H1 (cell line): Measurements from ENCODE around the gene ALDH3A1. TPM values are rescaled to one million over a fixed set of nuclear protein-coding genes. Genes with fewer than 3 reads are reported as not detected.

Experiments
- CTCF ChIA-PET: fragments of 300-600 bp; sonication (Branson Sonifier 250); formaldehyde crosslinking; loops from one replicate; lab custom pipeline; 2021; ENCODE audit not compliant: partially characterized antibody; lab: Charles Lee
- POLR2A ChIA-PET: fragments of 300-600 bp; sonication (Branson Sonifier 250); formaldehyde crosslinking; loops from one replicate; lab custom pipeline; 2021; ENCODE audit warnings: inconsistent platforms; ENCODE audit not compliant: partially characterized antibody; lab: Charles Lee
- DNase-seq, 2 experiments: peaks; one replicate each; pipeline versions ENCODE4 v3.0.0 to v3.0.0-alpha.2; 2010 to 2022; ENCODE audit warnings: low spot score in 2 of 2, low read depth in 1 of 2, mixed read lengths in 1 of 2
- FAIRE-seq: peaks from 2 replicates; lab custom pipeline; 2011; peaks lifted over from hg19 to GRCh38; lab: Jason Lieb, UNC
- H2AFZ ChIP-seq: 2 replicates; pipeline ENCODE4 v1.8.1; 2012; ENCODE audit warnings: low read length, inconsistent platforms
- H2AK5ac ChIP-seq: 2 replicates; pipeline ENCODE4 v1.6.1; 2013; ENCODE audit warnings: low read depth, low read length
- H2BK120ac ChIP-seq: replicated peaks from 2 replicates; pipeline ENCODE3; 2013; ENCODE audit warnings: low read depth, low read length, inconsistent platforms
- H2BK12ac ChIP-seq: 2 replicates; pipeline ENCODE4 v1.6.1; 2013; ENCODE audit warnings: low read depth, low read length
- H2BK15ac ChIP-seq: 2 replicates; pipeline ENCODE4 v1.6.1; 2013; ENCODE audit warnings: low read length
- H2BK20ac ChIP-seq: 2 replicates; pipeline ENCODE4 v1.6.1; 2013; ENCODE audit warnings: low read length
- H2BK5ac ChIP-seq: 2 replicates; pipeline ENCODE4 v1.6.1; 2013; ENCODE audit warnings: low read depth, low read length
- H3K14ac ChIP-seq: 2 replicates; pipeline ENCODE4 v1.6.1; 2013; ENCODE audit warnings: inconsistent platforms; ENCODE audit not compliant: insufficient read length
- H3K18ac ChIP-seq: 2 replicates; pipeline ENCODE4 v1.6.1; 2013; ENCODE audit warnings: low read length; ENCODE audit errors: extremely low read depth
- H3K23ac ChIP-seq: 2 replicates; pipeline ENCODE4 v1.6.1; 2013; ENCODE audit warnings: inconsistent platforms; ENCODE audit not compliant: insufficient read length
- H3K23me2 ChIP-seq: 2 replicates; pipeline ENCODE4 v1.6.1; 2013; ENCODE audit warnings: low read depth, low read length
- H3K27ac ChIP-seq: 2 replicates; pipeline ENCODE4 v1.6.1; 2011; ENCODE audit warnings: low read depth, low read length, inconsistent platforms
- H3K27me3 ChIP-seq, 4 experiments: replicated peaks in 1 of 4; 1 replicate in 1 of 4; 2 replicates in 3 of 4; pipeline versions ENCODE4 v1.6.1 to v1.8.1; 2011 to 2013; ENCODE audit warnings: low read length in 3 of 4, mild to moderate bottlenecking in 3 of 4, inconsistent platforms in 2 of 4, mixed read lengths in 2 of 4, moderate library complexity in 1 of 4; ENCODE audit not compliant: control insufficient read depth in 3 of 4, insufficient read depth in 3 of 4; ENCODE audit errors: extremely low read depth in 1 of 4
- H3K36me3 ChIP-seq, 4 experiments: 2 replicates each; pipeline versions ENCODE4 v1.6.1 to v1.8.1; 2011 to 2013; ENCODE audit warnings: mild to moderate bottlenecking in 4 of 4, low read length in 3 of 4, moderate library complexity in 2 of 4, control low read depth in 1 of 4, inconsistent platforms in 1 of 4; ENCODE audit not compliant: insufficient read depth in 4 of 4, control insufficient read depth in 2 of 4
- H3K4ac ChIP-seq: replicated peaks from 2 replicates; pipeline ENCODE3; 2013; ENCODE audit warnings: low read length, low read depth, mixed read lengths, inconsistent platforms; ENCODE audit not compliant: insufficient read length
- H3K4me1 ChIP-seq, 4 experiments: replicated peaks in 1 of 4; 1 replicate in 1 of 4; 2 replicates in 3 of 4; pipeline versions ENCODE4 v1.6.1 to v1.8.1; 2011 to 2013; ENCODE audit warnings: low read length in 3 of 4, inconsistent platforms in 2 of 4, mixed read lengths in 1 of 4; ENCODE audit not compliant: insufficient read depth in 4 of 4, control insufficient read depth in 3 of 4
- H3K4me2 ChIP-seq, 2 experiments: 2 replicates each; pipeline versions ENCODE4 v1.6.1 to v1.8.1; 2011 to 2013; ENCODE audit warnings: low read depth in 2 of 2, low read length in 2 of 2, control low read depth in 1 of 2, inconsistent platforms in 1 of 2, mild to moderate bottlenecking in 1 of 2; ENCODE audit not compliant: insufficient read depth in 1 of 2
- H3K4me3 ChIP-seq, 4 experiments: fragments of 200-600, 300-600 bp in 1 of 4; sonication (generic), shearing (Covaris generic), sonication (Bioruptor Twin) in 1 of 4; 2 replicates each; pipeline versions ENCODE4 v1.5.1 to v1.8.1; 2011 to 2016; ENCODE audit warnings: low read length in 4 of 4, low read depth in 3 of 4, control low read depth in 2 of 4, inconsistent platforms in 2 of 4, mild to moderate bottlenecking in 2 of 4, mixed read lengths in 1 of 4, moderate library complexity in 1 of 4; ENCODE audit not compliant: insufficient read depth in 2 of 4; ENCODE audit errors: extremely low read depth in 1 of 4
- H3K56ac ChIP-seq: replicated peaks from 2 replicates; pipeline ENCODE3; 2013; ENCODE audit warnings: low read depth, mild to moderate bottlenecking, mixed read lengths, low read length, inconsistent platforms; ENCODE audit not compliant: insufficient read length
- H3K79me1 ChIP-seq: 2 replicates; pipeline ENCODE4 v1.6.1; 2013; ENCODE audit warnings: low read depth, low read length, control low read depth
- H3K79me2 ChIP-seq, 2 experiments: 2 replicates each; pipeline versions ENCODE4 v1.6.1 to v1.8.1; 2012 to 2013; ENCODE audit warnings: low read length in 2 of 2, mild to moderate bottlenecking in 2 of 2, inconsistent platforms in 1 of 2; ENCODE audit not compliant: insufficient read depth in 2 of 2, control insufficient read depth in 1 of 2
- H3K9ac ChIP-seq, 4 experiments: replicated peaks in 1 of 4; 1 replicate in 1 of 4; 2 replicates in 3 of 4; pipeline versions ENCODE4 v1.6.1 to v1.8.1; 2011 to 2013; ENCODE audit warnings: low read depth in 3 of 4, low read length in 3 of 4, control low read depth in 2 of 4, mild to moderate bottlenecking in 2 of 4, moderate library complexity in 2 of 4, inconsistent platforms in 1 of 4; ENCODE audit errors: extremely low read depth in 1 of 4
- H3K9me3 ChIP-seq, 2 experiments: 2 replicates each; pipeline versions ENCODE4 v1.6.1 to v1.8.1; 2012 to 2013; ENCODE audit warnings: mild to moderate bottlenecking in 2 of 2, moderate library complexity in 2 of 2, control low read depth in 1 of 2, inconsistent platforms in 1 of 2, low read depth in 1 of 2, low read length in 1 of 2, mixed read lengths in 1 of 2; ENCODE audit not compliant: insufficient read depth in 2 of 2
- H4K20me1 ChIP-seq, 2 experiments: replicated peaks in 1 of 2; 2 replicates each; pipeline versions ENCODE3 to v1.8.1; 2011 to 2013; ENCODE audit warnings: inconsistent platforms in 2 of 2, low read length in 2 of 2, mild to moderate bottlenecking in 1 of 2; ENCODE audit not compliant: insufficient read depth in 2 of 2, control insufficient read depth in 1 of 2
- H4K5ac ChIP-seq: 2 replicates; pipeline ENCODE4 v1.6.1; 2013; ENCODE audit warnings: low read length, low read depth, mixed read lengths, inconsistent platforms; ENCODE audit not compliant: insufficient read length
- H4K8ac ChIP-seq: 2 replicates; pipeline ENCODE4 v1.8.0; 2013; ENCODE audit warnings: mild to moderate bottlenecking, moderate library complexity, low read length, inconsistent platforms; ENCODE audit not compliant: insufficient read depth; ENCODE audit errors: extremely low read depth
- H4K91ac ChIP-seq: replicated peaks from 2 replicates; pipeline ENCODE3; 2013; ENCODE audit warnings: low read length, mixed read lengths, inconsistent platforms; ENCODE audit not compliant: insufficient read length
- CTBP2 ChIP-seq: IDR thresholded peaks from 2 replicates; pipeline ENCODE4 v1.7.0; 2011; ENCODE audit warnings: borderline replicate concordance, mild to moderate bottlenecking, moderate library complexity, mixed read lengths, low read length; ENCODE audit not compliant: insufficient read depth, insufficient read length
- GABPA ChIP-seq: IDR thresholded peaks from 2 replicates; pipeline ENCODE4 v1.6.1; 2011; ENCODE audit warnings: mild to moderate bottlenecking, low read length, moderate library complexity, borderline replicate concordance; ENCODE audit not compliant: insufficient read depth
- RXRA ChIP-seq: IDR thresholded peaks from 2 replicates; pipeline ENCODE4 v1.6.1; 2011; ENCODE audit warnings: low read depth, mild to moderate bottlenecking, low read length, moderate library complexity; ENCODE audit not compliant: insufficient read depth
- SP1 ChIP-seq: IDR thresholded peaks from 2 replicates; pipeline ENCODE4 v1.6.1; 2011; ENCODE audit warnings: low read depth, low read length
- SP4 ChIP-seq: IDR thresholded peaks from 2 replicates; pipeline ENCODE4 v1.6.1; 2012; ENCODE audit warnings: low read length, inconsistent platforms
- SUZ12 ChIP-seq: fragments of 200-600 bp; sonication (generic); IDR thresholded peaks from 2 replicates; pipeline ENCODE4 v1.6.1; 2012; ENCODE audit warnings: mild to moderate bottlenecking, inconsistent platforms, low read length, moderate library complexity, mixed read lengths
- WGBS, 2 experiments: shearing (Covaris generic) in 1 of 2; methylation state at CpG; one replicate each; pipeline versions ENCODE4 v1.1.6 to v1.1.7; 2013 to 2015; ENCODE audit warnings: low lambda C conversion rate in 2 of 2, mixed read lengths in 2 of 2, inconsistent platforms in 1 of 2, low coverage in 1 of 2, missing lambda C conversion rate in 1 of 2; ENCODE audit not compliant: insufficient replicate concordance in 2 of 2, insufficient coverage in 1 of 2, insufficient read length in 1 of 2; ENCODE audit errors: extremely low coverage in 1 of 2, missing lambda C conversion rate in 1 of 2; 5-methylcytosine and 5-hydroxymethylcytosine counted together
- polyA plus RNA-seq, 7 experiments: library from polyadenylated mRNA; depleted of rRNA in 3 of 7; stranded (reverse) in 5 of 7; unstranded in 2 of 7; fragments of >200 nt in 5 of 7; fragments of 200-250 nt in 2 of 7; gene quantifications; 1 replicate in 5 of 7; 2 replicates in 1 of 7; 4 replicates in 1 of 7; pipeline versions ENCODE4 v1.2.1 to v1.2.3, GENCODE V29; 2011 to 2013; ENCODE audit warnings: missing spikeins in 2 of 7, mixed read lengths in 2 of 7
- total RNA-seq: library from RNA; stranded (reverse); fragmentation: NEBNext Ultra II Directional; extraction: Animal tissue kit (Norgen Biotek cat#: 25700); gene quantifications from 2 replicates; pipeline ENCODE4 v1.2.1, GENCODE V29; 2021

Gene ALDH3A1
- total and polyA plus RNA-seq, 2 of the 8 experiments (the other 6 are each of a cell fraction or from before 2014, with no cell fraction given), result 0.37 to 1.4 TPM

DNA sequence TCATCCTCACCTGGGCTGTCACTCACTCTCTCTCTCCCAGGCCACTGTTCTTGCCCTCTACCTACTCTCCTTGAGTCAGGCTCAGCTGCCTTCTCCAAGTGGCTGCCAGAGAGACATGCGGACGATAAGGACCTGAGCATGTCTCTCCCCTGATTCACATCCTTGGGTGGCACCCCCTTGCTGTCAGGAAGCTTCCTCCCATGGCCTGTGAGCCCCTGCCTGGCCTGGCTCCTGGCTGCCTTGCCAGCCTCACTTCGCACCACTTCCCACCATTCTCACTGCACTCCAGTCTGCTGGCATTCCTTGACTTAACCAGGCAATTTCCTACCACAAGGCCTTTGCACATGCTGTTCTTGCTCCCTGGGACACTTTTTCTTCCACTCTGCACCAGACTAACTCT lies 2.7 kb upstream of the ALDH3A1 start:
- H3K27ac ChIP-seq, result no peak overlapping the region
- no peak overlapping the region for H2BK20ac ChIP-seq
- H2BK12ac ChIP-seq, result no peak overlapping the region
- FAIRE-seq, result no peak
- H2AFZ ChIP-seq, result no peak overlapping the region
- H4K91ac ChIP-seq, result no peak overlapping the region
- TF ChIP-seq SP1, result no peak
- TF ChIP-seq CTBP2, result no peak
- TF ChIP-seq GABPA, result no peak
- no peak for TF ChIP-seq RXRA
- no peak for TF ChIP-seq SUZ12
- no peak for TF ChIP-seq SP4
- no peak overlapping the region for H3K4me2 ChIP-seq
- ChIA-PET POLR2A (no interaction called here), CTCF (interaction anchor here (1.1 to 3.3 kb wide), 5 partner anchors 10 to 242 kb away, joined by 3 to 14 read pairs (median 4); no protein-coding TSS in a partner anchor)
- H2BK5ac ChIP-seq, result no peak overlapping the region
- no peaks in the 10 kb centered on the region for H4K20me1 ChIP-seq
- H3K23me2 ChIP-seq, result peaks cover 2% of the 10 kb centered on the region; the same call in 1 of the 2 replicates
- H3K4me3 ChIP-seq, result no peak overlapping the region
- H3K4me1 ChIP-seq, result no peaks in the 10 kb centered on the region; a peak in 3 of 7 replicates
- no peak overlapping the region for H4K8ac ChIP-seq
- H3K4ac ChIP-seq, result no peak overlapping the region
- DNase-seq, result no peak
- H2BK15ac ChIP-seq, result no peak overlapping the region
- no peaks in the 10 kb centered on the region for H3K79me2 ChIP-seq
- H3K14ac ChIP-seq, result no peak overlapping the region
- 87% methylated on average over 3 of the region's 3 CpGs; no CpG with 5 or more reads in 1 of the 2 experiments for WGBS, 2 experiments
- no peaks in the 10 kb centered on the region for H3K36me3 ChIP-seq
- H2BK120ac ChIP-seq, result no peak overlapping the region
- no peak overlapping the region for H3K23ac ChIP-seq
- H3K9ac ChIP-seq, result no peak overlapping the region
- no peak overlapping the region for H3K56ac ChIP-seq
- H3K9me3 ChIP-seq, result no peaks in the 10 kb centered on the region
- no peak overlapping the region for H3K18ac ChIP-seq
- H2AK5ac ChIP-seq, result 0 out of 2 replicates have a peak overlapping the region, but pooled peaks have one; percentile 39
- no peak overlapping the region for H4K5ac ChIP-seq
- H3K79me1 ChIP-seq, result no peaks in the 10 kb centered on the region
- peaks cover 0 to under 1% (median 0%) of the 10 kb centered on the region in 4 experiments; a peak in 1 of 7 replicates for H3K27me3 ChIP-seq
